Pancreas (tissue), 10 donors: Measurements from ENCODE around the gene ZAP70. TPM values are rescaled to one million over a fixed set of nuclear protein-coding genes. Genes with fewer than 3 reads are reported as not detected.
"Not testable (repeated sequence)": the region's sequence is repeated elsewhere in the genome, so short reads cannot be mapped to it uniquely, and the experiment has no call there.

Source experiments
- ATAC-seq, 4 donors: fragments of 200-7000 bp; cut with Tn5 transposase; one replicate each; pipeline versions ENCODE4 v1.8.0 to v1.9.1; 2020; ENCODE audit warnings: mild to moderate bottlenecking in 4 of 4, moderate library complexity in 4 of 4
- DNase-seq, 6 donors: peaks; one replicate each; pipeline ENCODE4 v3.0.0-alpha.2; 2020
- FAIRE-seq: peaks from 2 replicates; lab custom pipeline; 2012; peaks lifted over from hg19 to GRCh38; lab: Jason Lieb, UNC
- H3K27ac ChIP-seq, 4 donors: fragments of 200-600 bp; sonication (generic); 1 replicate in 3 of 4; 2 replicates in 1 of 4; pipeline versions ENCODE4 v1.5.0 to v1.8.0; 2020
- H3K27me3 ChIP-seq, 4 donors: fragments of 200-600 bp; one replicate each; pipeline ENCODE4 v1.8.0; 2021
- H3K36me3 ChIP-seq, 3 donors: fragments of 200-600 bp; sonication (generic) in 1 of 3; one replicate each; pipeline versions ENCODE4 v1.5.0 to v1.8.0; 2020 to 2021
- H3K4me1 ChIP-seq, 3 donors: fragments of 200-600 bp; one replicate each; pipeline ENCODE4 v1.8.0; 2021
- H3K4me3 ChIP-seq, 4 donors: fragments of 200-600 bp; sonication (generic) in 2 of 4; one replicate each; pipeline versions ENCODE4 v1.5.0 to v1.8.0; 2020 to 2021
- H3K9me3 ChIP-seq, 4 donors: fragments of 200-600 bp; one replicate each; pipeline ENCODE4 v1.8.0; 2021
- CTCF ChIP-seq, 4 donors: fragments of 200-600 bp; sonication (generic) in 3 of 4; IDR thresholded peaks; one replicate each; pipeline versions ENCODE4 v1.5.0 to v1.8.0; 2021; ENCODE audit warnings: antibody characterized with exemption in 4 of 4
- WGBS, 2 donors: extraction: QIAGEN DNeasy Blood & Tissue Kit; methylation state at CpG; one replicate each; pipeline ENCODE4 v1.1.7; 2013; 5-methylcytosine and 5-hydroxymethylcytosine counted together
- intact Hi-C, 3 donors: fragments of 100-400 bp; cut with DNase I; formaldehyde crosslinking; loops; one replicate each; pipeline versions ENCODE4 v1.11.1 to v1.14.2; 2022
- polyA plus RNA-seq, 2 donors: library from polyadenylated mRNA; stranded (reverse); fragments of 200-250 nt; gene quantifications; one replicate each; pipeline ENCODE4 v1.2.3, GENCODE V29; 2013
- total RNA-seq, 6 donors: library from RNA; stranded (reverse); fragmentation: NEBNext Ultra II Directional in 4 of 6; extraction: Animal tissue kit (Norgen Biotek cat#: 25700) in 4 of 6; gene quantifications; one replicate each; pipeline versions ENCODE4 v1.2.1 to v1.2.4, GENCODE V29; 2021 to 2023
- donor health status: healthy with polysubstance abuse.
- donor health status: DM: no; HTN: no; CAD: no; lungs with moderate emphysema.
- donor health status: DM: no; HTN: no; CAD: no.
- donor health status: control.
- donor health status: control.
- donor health status: Bipolar disorder and iron deficiency.
- donor health status: DM: yes; HTN: yes; CAD: no.
- donor health status: DM: no; HTN: no; CAD: no.
- donor health status: DM: no; HTN: no; CAD: no.
- donor health status: DM: yes; HTN: yes; CAD: no.

Gene ZAP70
- total and polyA plus RNA-seq, 8 donors: 0.42 to 2.6 (median 1.3) TPM

- no peaks in the 10 kb centered on the region for H3K9me3 ChIP-seq
- intact Hi-C loops: no loop called here
- H3K4me1 ChIP-seq: peaks cover 0 to 8% (median 5%) of the 10 kb centered on the region in 3 donors
- TF ChIP-seq CTCF (IDR thresholded peaks at IDR 0.05): no peak
- no peak for ATAC-seq
- no peak for DNase-seq
- no peaks in the 10 kb centered on the region for H3K27me3 ChIP-seq
- WGBS, 2 donors: 89 to 93% methylated on average over 6 of the region's 6 CpGs
- no peak within 1 kb of the TSS for H3K4me3 ChIP-seq
- no peaks in the 10 kb centered on the region for H3K36me3 ChIP-seq
- no peak within 1 kb of the TSS for H3K27ac ChIP-seq
- FAIRE-seq: no peak
These were observed 43.9 kb upstream of the ZAP70 start, which contains the start of gene C2orf92 for GRCh38 chr2:97669448-97669847. Gene C2orf92, plus strand, starts transcription at chr2:97669713. Its CDS starts 76 bp downstream, at chr2:97669789.

- no peak for TF ChIP-seq CTCF (IDR thresholded peaks at IDR 0.05)
- FAIRE-seq (no peak), DNase-seq (no peak), ATAC-seq (no peak)
- Histone ChIP-seq H3K36me3 (no peaks in the 10 kb centered on the region), H3K9me3 (no peaks in the 10 kb centered on the region), H3K4me3 (no peak overlapping the region), H3K4me1 (no peaks in the 10 kb centered on the region), H3K27me3 (no peaks in the 10 kb centered on the region), H3K27ac (no peak overlapping the region)
- 95 to 100% methylated on average over 1 of the region's 1 CpG for WGBS, 2 donors
- intact Hi-C loops: no loop called here
These were observed 42.9 kb upstream of the ZAP70 start for GRCh38 chr2:97670471-97670870.

GRCh38 chr2:97671526-97671925, 41.9 kb upstream of the ZAP70 start:
- FAIRE-seq (no peak), DNase-seq (no peak), ATAC-seq (no peak)
- no peaks in the 10 kb centered on the region for H3K9me3 ChIP-seq
- no peak overlapping the region for H3K4me3 ChIP-seq
- TF ChIP-seq CTCF (IDR thresholded peaks at IDR 0.05): no peak
- H3K27ac ChIP-seq: no peak overlapping the region
- H3K36me3 ChIP-seq: no peaks in the 10 kb centered on the region
- no peaks in the 10 kb centered on the region for H3K4me1 ChIP-seq
- H3K27me3 ChIP-seq: no peaks in the 10 kb centered on the region
- intact Hi-C loops: no loop called here
- 90 to 93% methylated on average over 7 of the region's 7 CpGs for WGBS, 2 donors

GRCh38 chr2:97672606-97673140, 40.7 kb upstream of the ZAP70 start:
- 92% methylated on average over 4 to 6 of the region's 6 CpGs for WGBS, 2 donors
- ATAC-seq, H3K4me1 ChIP-seq, DNase-seq, intact Hi-C loops, FAIRE-seq, H3K27ac ChIP-seq, H3K9me3 ChIP-seq, H3K4me3 ChIP-seq, H3K27me3 ChIP-seq, H3K36me3 ChIP-seq: not testable (repeated sequence)

GRCh38 chr2:97673182-97673914, 40.0 kb upstream of the ZAP70 start:
- no peak for TF ChIP-seq CTCF (IDR thresholded peaks at IDR 0.05)
- intact Hi-C loops: no loop called here
- ATAC-seq: peak in 1 of 4 donors; percentile 12

More at GRCh38 chr2:97673182-97673914, 40.0 kb upstream of the ZAP70 start:
- Histone ChIP-seq H3K9me3 (no peaks in the 10 kb centered on the region), H3K4me1 (no peaks in the 10 kb centered on the region), H3K36me3 (no peaks in the 10 kb centered on the region), H3K27ac (peak overlapping the region in 2 of 4 donors; percentile 15 to 37), H3K4me3 (no peak overlapping the region), H3K27me3 (no peaks in the 10 kb centered on the region)
- 80 to 86% methylated on average over 9 of the region's 9 CpGs for WGBS, 2 donors
- DNase-seq: no peak
- FAIRE-seq: no peak
